Adipose tissue (tissue), 3 donors: Measurements from ENCODE around the gene STRA6. TPM values are rescaled to one million over a fixed set of nuclear protein-coding genes. Genes with fewer than 3 reads are reported as not detected.

Source experiments
- H3K27ac ChIP-seq: one replicate; pipeline ENCODE4 v1.5.1; 2013; ENCODE audit warnings: low read depth, low read length
- WGBS, 3 donors: extraction: QIAGEN DNeasy Blood & Tissue Kit; methylation state at CpG; one replicate each; pipeline ENCODE4 v1.1.7; 2013; 5-methylcytosine and 5-hydroxymethylcytosine counted together
- polyA plus RNA-seq, 3 donors: library from polyadenylated mRNA; stranded (reverse); fragments of 200-250 nt; gene quantifications; one replicate each; pipeline ENCODE4 v1.2.3, GENCODE V29; 2013
- donor health status: healthy with polysubstance abuse.
- donor health status: Bipolar disorder and iron deficiency.
- donor health status: healthy.

The STRA6 gene
- polyA plus RNA-seq, 3 donors, result 0.07 to 3.3 TPM; not detected in 1

DNA sequence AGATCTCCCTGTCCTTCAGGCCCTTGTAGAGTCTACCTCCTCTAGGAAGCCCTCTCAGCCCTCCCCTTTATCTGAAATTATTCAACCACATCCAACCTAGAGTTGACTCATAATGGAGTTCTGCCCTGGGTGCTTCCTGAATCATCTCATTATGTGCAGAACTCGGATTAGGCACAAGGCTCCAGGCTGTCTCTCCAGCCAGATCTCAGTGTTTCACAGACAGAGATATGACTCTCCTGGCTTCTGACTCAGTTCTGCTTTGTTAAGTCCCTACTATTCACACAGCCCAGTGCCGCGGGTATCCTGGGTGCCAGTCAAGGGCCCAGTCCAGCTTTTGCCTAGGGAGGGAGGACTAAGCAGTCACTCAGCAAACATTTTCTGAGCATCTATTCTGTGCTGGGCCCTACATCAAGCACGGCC, 9.3 kb downstream of the STRA6 start:
- no peak overlapping the region for H3K27ac ChIP-seq
- 75 to 84% (median 84%) methylated on average over 4 of the region's 4 CpGs for WGBS, 3 donors

DNA sequence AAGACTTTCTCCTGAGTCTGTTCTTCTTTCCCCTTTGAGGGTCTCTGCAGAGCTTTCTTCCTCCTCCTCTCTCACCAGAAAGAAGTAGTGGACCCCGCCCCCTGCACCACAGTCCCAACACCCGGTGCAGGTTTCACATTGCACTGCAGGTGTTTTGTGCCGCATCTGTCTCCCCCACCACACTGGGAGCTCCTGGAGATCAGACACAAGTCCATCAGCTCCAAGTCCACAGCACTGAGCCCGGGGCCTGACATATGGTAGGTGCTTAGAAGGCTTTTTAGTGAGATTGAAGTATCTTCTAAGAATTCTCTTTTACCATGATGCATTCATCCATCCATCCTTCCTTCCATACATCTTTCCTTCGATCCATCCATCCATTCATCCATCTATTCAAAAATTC, 9.8 kb downstream of the STRA6 start:
- WGBS, 3 donors, result 80 to 90% (median 86%) methylated on average over 5 of the region's 5 CpGs
- no peak overlapping the region for H3K27ac ChIP-seq

DNA sequence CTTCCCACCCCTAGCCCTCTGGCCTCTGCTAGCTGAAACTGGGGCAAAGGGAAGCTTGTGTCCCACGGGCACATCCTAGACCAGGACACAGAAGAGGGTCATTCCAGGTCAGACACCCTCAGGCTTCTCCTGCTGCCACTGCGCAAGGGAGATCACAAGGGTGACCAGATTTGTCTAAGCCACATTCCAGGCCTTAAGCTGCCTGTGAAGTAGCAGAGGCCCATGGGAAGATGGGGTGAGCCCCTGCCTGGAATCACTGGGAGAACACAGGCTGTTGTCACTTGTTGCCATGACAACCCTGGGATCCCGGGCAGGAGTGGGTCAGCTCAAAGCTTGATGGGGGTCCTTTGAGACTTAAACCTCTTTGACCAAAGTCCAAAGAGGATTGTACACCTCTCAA, 10.8 kb downstream of the STRA6 start:
- 43 to 68% (median 65%) methylated on average over 3 of the region's 3 CpGs for WGBS, 3 donors
- no peak overlapping the region for H3K27ac ChIP-seq

- 87 to 95% (median 93%) methylated on average over 11 of the region's 11 CpGs for WGBS, 3 donors
- no peak overlapping the region for H3K27ac ChIP-seq
These were observed 14.4 kb downstream of the STRA6 start for GRCh38 chr15:74188216-74188615.

DNA sequence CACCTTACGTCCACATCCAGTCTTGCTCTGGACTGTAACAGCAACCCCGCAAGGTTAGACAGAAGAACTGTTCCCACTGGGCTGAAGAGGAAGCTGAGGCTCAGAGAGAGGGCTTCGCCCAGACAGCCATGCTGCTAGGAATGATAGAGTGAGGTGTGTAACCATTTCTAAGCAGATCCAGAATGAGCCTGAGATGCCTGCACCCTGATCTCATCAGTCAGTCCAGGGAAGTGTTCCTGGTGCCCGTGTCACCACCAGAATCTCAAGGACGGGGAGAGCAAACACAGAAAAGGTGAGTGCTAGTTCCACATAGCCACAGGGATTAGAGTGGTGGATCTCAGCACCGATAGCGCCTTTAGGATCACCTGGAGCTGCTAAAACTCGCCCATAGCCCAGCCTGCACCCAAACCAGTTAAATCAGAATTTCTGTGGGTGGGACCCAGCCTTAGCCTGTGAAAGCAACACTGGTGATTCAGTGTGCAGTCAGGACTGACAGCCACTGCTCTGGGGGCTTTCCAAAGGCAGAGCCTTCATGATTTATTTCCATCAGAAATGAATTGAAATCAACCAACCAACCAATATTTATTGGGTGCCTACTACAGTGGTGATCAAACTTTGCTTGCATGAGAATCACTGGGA, 16.8 kb downstream of the STRA6 start:
- 50 to 80% (median 78%) methylated on average over 8 of the region's 8 CpGs for WGBS, 3 donors
- no peak overlapping the region for H3K27ac ChIP-seq

- no peak overlapping the region for H3K27ac ChIP-seq
- 81 to 83% (median 81%) methylated on average over 12 of the region's 12 CpGs for WGBS, 3 donors
These were observed 17.9 kb downstream of the STRA6 start for GRCh38 chr15:74184582-74185091.

GRCh38 chr15:74182131-74182530, 20.5 kb downstream of the STRA6 start:
- 89 to 93% (median 91%) methylated on average over 8 of the region's 8 CpGs for WGBS, 3 donors
- no peak overlapping the region for H3K27ac ChIP-seq

GRCh38 chr15:74180881-74181602, 21.5 kb downstream of the STRA6 start:
- no peak overlapping the region for H3K27ac ChIP-seq
- 79 to 86% (median 82%) methylated on average over 21 of the region's 21 CpGs for WGBS, 3 donors

- WGBS, 3 donors, result 49 to 75% (median 51%) methylated on average over 17 of the region's 17 CpGs
- H3K27ac ChIP-seq, result no peak overlapping the region
These were observed 22.4 kb downstream of the STRA6 start for GRCh38 chr15:74179983-74180880.

GRCh38 chr15:74179101-74179841, 23.3 kb downstream of the STRA6 start:
- H3K27ac ChIP-seq, result peak overlapping the region; percentile 40
- 42 to 55% (median 44%) methylated on average over 13 of the region's 13 CpGs for WGBS, 3 donors

- H3K27ac ChIP-seq, result no peak overlapping the region
- WGBS, 3 donors, result 72 to 85% (median 83%) methylated on average over 7 of the region's 7 CpGs
These were observed 24.1 kb downstream of the STRA6 start for GRCh38 chr15:74178326-74179100.

DNA sequence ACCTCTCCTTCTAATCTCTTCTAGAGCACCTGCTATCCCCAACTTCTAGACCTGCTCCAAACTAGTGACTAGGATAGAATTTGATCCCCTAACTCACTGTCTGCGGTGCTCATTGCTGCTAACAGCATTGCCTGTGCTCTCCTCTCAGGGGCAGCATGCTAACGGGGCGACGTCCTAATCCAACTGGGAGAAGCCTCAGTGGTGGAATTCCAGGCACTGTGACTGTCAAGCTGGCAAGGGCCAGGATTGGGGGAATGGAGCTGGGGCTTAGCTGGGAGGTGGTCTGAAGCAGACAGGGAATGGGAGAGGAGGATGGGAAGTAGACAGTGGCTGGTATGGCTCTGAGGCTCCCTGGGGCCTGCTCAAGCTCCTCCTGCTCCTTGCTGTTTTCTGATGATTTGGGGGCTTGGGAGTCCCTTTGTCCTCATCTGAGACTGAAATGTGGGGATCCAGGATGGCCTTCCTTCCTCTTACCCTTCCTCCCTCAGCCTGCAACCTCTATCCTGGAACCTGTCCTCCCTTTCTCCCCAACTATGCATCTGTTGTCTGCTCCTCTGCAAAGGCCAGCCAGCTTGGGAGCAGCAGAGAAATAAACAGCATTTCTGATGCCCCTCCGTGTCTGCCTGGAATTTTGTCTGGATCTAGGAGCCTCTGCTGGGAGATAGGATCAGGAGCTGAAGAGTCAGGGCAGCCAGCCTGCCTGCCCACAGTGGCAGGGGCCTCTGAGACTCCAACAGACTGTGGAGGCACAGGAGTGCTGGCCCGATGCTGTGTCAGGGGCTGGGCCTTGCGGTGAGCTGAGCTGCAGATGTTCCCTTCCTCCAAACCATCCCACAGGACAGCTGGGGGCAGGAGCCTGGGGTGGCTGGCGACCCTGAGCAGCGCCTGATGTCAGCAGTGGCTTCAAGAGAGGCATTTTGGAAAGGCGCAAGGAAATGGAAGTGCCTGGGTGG, 26.0 kb downstream of the STRA6 start:
- WGBS, 3 donors, result 58 to 78% (median 75%) methylated on average over 10 of the region's 10 CpGs

DNA sequence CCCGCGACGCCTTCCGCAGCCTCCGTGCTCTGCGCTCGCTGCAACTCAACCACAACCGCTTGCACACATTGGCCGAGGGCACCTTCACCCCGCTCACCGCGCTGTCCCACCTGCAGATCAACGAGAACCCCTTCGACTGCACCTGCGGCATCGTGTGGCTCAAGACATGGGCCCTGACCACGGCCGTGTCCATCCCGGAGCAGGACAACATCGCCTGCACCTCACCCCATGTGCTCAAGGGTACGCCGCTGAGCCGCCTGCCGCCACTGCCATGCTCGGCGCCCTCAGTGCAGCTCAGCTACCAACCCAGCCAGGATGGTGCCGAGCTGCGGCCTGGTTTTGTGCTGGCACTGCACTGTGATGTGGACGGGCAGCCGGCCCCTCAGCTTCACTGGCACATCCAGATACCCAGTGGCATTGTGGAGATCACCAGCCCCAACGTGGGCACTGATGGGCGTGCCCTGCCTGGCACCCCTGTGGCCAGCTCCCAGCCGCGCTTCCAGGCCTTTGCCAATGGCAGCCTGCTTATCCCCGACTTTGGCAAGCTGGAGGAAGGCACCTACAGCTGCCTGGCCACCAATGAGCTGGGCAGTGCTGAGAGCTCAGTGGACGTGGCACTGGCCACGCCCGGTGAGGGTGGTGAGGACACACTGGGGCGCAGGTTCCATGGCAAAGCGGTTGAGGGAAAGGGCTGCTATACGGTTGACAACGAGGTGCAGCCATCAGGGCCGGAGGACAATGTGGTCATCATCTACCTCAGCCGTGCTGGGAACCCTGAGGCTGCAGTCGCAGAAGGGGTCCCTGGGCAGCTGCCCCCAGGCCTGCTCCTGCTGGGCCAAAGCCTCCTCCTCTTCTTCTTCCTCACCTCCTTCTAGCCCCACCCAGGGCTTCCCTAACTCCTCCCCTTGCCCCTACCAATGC, 27.1 kb downstream of the STRA6 start:
- WGBS, 3 donors, result 84 to 85% (median 84%) methylated on average over 45 of the region's 45 CpGs
- H3K27ac ChIP-seq, result no peak overlapping the region

More for the DNA sequence above, 26.0 kb downstream of the STRA6 start:
- H3K27ac ChIP-seq, result no peak overlapping the region

GRCh38 chr15:74174958-74175253, 27.7 kb downstream of the STRA6 start:
- no peak overlapping the region for H3K27ac ChIP-seq
- 69 to 79% (median 72%) methylated on average over 14 of the region's 14 CpGs for WGBS, 3 donors

- H3K27ac ChIP-seq, result no peak overlapping the region
- WGBS, 3 donors, result 56 to 65% (median 63%) methylated on average over 17 to 20 of the region's 20 CpGs
These were observed 28.2 kb downstream of the STRA6 start for GRCh38 chr15:74174219-74174957.
